ENCODE data around the gene ERC1.

DNA sequence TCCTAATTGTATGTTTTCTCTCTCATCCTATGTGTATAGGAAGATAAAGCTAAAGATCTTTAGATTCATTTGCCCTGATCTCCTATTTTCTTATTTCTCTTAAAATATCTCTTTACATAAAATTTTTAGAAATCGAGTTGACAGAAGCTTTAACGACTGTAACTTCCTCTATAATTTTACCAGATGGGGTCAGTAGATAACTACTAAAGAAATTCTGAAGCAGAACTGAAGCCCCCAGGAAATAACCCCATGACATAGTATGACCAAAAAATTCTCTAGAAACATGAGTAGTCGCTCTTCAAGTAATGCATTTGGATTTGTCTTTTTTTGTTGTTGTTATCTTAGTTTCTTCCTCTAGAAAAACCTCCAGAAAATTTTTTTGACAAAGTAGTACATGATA is 288.0 kb downstream of the ERC1 start:
- TF ChIP-seq, protein P1, sequence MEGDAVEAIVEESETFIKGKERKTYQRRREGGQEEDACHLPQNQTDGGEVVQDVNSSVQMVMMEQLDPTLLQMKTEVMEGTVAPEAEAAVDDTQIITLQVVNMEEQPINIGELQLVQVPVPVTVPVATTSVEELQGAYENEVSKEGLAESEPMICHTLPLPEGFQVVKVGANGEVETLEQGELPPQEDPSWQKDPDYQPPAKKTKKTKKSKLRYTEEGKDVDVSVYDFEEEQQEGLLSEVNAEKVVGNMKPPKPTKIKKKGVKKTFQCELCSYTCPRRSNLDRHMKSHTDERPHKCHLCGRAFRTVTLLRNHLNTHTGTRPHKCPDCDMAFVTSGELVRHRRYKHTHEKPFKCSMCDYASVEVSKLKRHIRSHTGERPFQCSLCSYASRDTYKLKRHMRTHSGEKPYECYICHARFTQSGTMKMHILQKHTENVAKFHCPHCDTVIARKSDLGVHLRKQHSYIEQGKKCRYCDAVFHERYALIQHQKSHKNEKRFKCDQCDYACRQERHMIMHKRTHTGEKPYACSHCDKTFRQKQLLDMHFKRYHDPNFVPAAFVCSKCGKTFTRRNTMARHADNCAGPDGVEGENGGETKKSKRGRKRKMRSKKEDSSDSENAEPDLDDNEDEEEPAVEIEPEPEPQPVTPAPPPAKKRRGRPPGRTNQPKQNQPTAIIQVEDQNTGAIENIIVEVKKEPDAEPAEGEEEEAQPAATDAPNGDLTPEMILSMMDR (IDR thresholded peaks at IDR 0.05) = peak in 1 of 4 experiments; percentile 12
- TF ChIP-seq POLR2A (IDR thresholded peaks at IDR 0.05) = no peak
